Liver (tissue), 9 donors: Measurements from ENCODE around the gene DAAM1. TPM values are rescaled to one million over a fixed set of nuclear protein-coding genes. Genes with fewer than 3 reads are reported as not detected.

ENCODE experiments used
- DNase-seq: peaks from one replicate; pipeline ENCODE4 v3.0.0-alpha.2; 2017; ENCODE audit warnings: low spot score
- H3K27ac ChIP-seq, 2 donors: one replicate each; pipeline ENCODE4 v1.7.0; 2013; ENCODE audit warnings: inconsistent platforms in 2 of 2, low read length in 2 of 2, control low read depth in 1 of 2, low read depth in 1 of 2, mild to moderate bottlenecking in 1 of 2
- H3K27me3 ChIP-seq, 4 donors: one replicate each; pipeline versions ENCODE4 v1.6.1 to v1.7.0; 2013; ENCODE audit warnings: low read length in 3 of 4, inconsistent platforms in 1 of 4, mild to moderate bottlenecking in 1 of 4, moderate library complexity in 1 of 4; ENCODE audit not compliant: control insufficient read depth in 4 of 4, insufficient read depth in 4 of 4
- H3K36me3 ChIP-seq, 4 donors: one replicate each; pipeline versions ENCODE4 v1.6.1 to v1.7.0; 2013; ENCODE audit warnings: low read length in 3 of 4, mild to moderate bottlenecking in 3 of 4, low read depth in 1 of 4, moderate library complexity in 1 of 4; ENCODE audit not compliant: control insufficient read depth in 4 of 4, insufficient read depth in 3 of 4
- H3K4me1 ChIP-seq, 4 donors: one replicate each; pipeline versions ENCODE4 v1.6.1 to v1.7.0; 2013; ENCODE audit warnings: low read length in 3 of 4, mild to moderate bottlenecking in 3 of 4, moderate library complexity in 1 of 4; ENCODE audit not compliant: control insufficient read depth in 4 of 4, insufficient read depth in 4 of 4
- H3K4me3 ChIP-seq, 3 donors: one replicate each; pipeline versions ENCODE4 v1.6.1 to v1.7.0; 2013; ENCODE audit warnings: low read length in 3 of 3, control low read depth in 1 of 3, low read depth in 1 of 3, mild to moderate bottlenecking in 1 of 3
- H3K9ac ChIP-seq, 2 donors: one replicate each; pipeline ENCODE4 v1.7.0; 2013; ENCODE audit warnings: low read length in 2 of 2, mild to moderate bottlenecking in 2 of 2, moderate library complexity in 2 of 2, control low read depth in 1 of 2, low read depth in 1 of 2
- H3K9me3 ChIP-seq, 4 donors: one replicate each; pipeline versions ENCODE4 v1.6.1 to v1.7.0; 2013; ENCODE audit warnings: low read length in 3 of 4; ENCODE audit not compliant: control insufficient read depth in 4 of 4
- EGR1 ChIP-seq, 2 donors: IDR thresholded peaks; 2 replicates each; pipeline ENCODE4 v1.6.1; 2016 to 2018; ENCODE audit warnings: antibody characterized with exemption in 2 of 2, low read depth in 2 of 2
- FOXA1 ChIP-seq: IDR thresholded peaks from 2 replicates; pipeline ENCODE4 v1.6.1; 2016; ENCODE audit warnings: antibody characterized with exemption
- FOXA2 ChIP-seq: IDR thresholded peaks from 2 replicates; pipeline ENCODE4 v1.6.1; 2016; ENCODE audit warnings: antibody characterized with exemption
- GABPA ChIP-seq, 2 donors: IDR thresholded peaks in 1 of 2; conservative IDR thresholded peaks in 1 of 2; 2 replicates each; pipeline ENCODE4 v1.6.1; 2016; ENCODE audit warnings: antibody characterized with exemption in 2 of 2, mild to moderate bottlenecking in 1 of 2, moderate library complexity in 1 of 2
- HNF4A ChIP-seq, 2 donors: conservative IDR thresholded peaks; 2 replicates each; pipeline ENCODE4 v1.6.1; 2016; ENCODE audit warnings: antibody characterized with exemption in 2 of 2, mild to moderate bottlenecking in 2 of 2
- HNF4G ChIP-seq: IDR thresholded peaks from 2 replicates; pipeline ENCODE4 v1.6.1; 2016; ENCODE audit warnings: antibody characterized with exemption
- JUND ChIP-seq, 2 donors: IDR thresholded peaks; 2 replicates each; pipeline ENCODE4 v1.6.1; 2016; ENCODE audit warnings: antibody characterized with exemption in 2 of 2
- NR2F2 ChIP-seq: IDR thresholded peaks from 2 replicates; pipeline ENCODE4 v1.6.1; 2016; ENCODE audit warnings: antibody characterized with exemption
- RAD21 ChIP-seq, 2 donors: IDR thresholded peaks; 2 replicates each; pipeline ENCODE4 v1.6.1; 2016; ENCODE audit warnings: antibody characterized with exemption in 2 of 2, mild to moderate bottlenecking in 2 of 2
- RXRA ChIP-seq, 2 donors: IDR thresholded peaks; 2 replicates each; pipeline ENCODE4 v1.6.1; 2017 to 2018; ENCODE audit warnings: antibody characterized with exemption in 2 of 2, mild to moderate bottlenecking in 1 of 2
- SP1 ChIP-seq: IDR thresholded peaks from 2 replicates; pipeline ENCODE4 v1.6.1; 2018; ENCODE audit warnings: antibody characterized with exemption, mild to moderate bottlenecking
- TAF1 ChIP-seq: conservative IDR thresholded peaks from 2 replicates; pipeline ENCODE4 v1.6.1; 2016; ENCODE audit warnings: antibody characterized with exemption, mild to moderate bottlenecking
- YY1 ChIP-seq: IDR thresholded peaks from 2 replicates; pipeline ENCODE4 v1.6.1; 2016; ENCODE audit warnings: antibody characterized with exemption, mild to moderate bottlenecking
- whole genome bisulfite sequencing: extraction: QIAGEN DNeasy Blood & Tissue Kit; methylation state at CpG from one replicate; pipeline ENCODE4 v1.1.7; 2013; 5-methylcytosine and 5-hydroxymethylcytosine counted together
- polyA plus RNA-seq, 2 donors: library from polyadenylated mRNA; stranded (reverse) in 1 of 2; unstranded in 1 of 2; fragments of 200-250 nt in 1 of 2; fragments of >200 nt in 1 of 2; fragmentation: Nextera tagmentation in 1 of 2; extraction: Ambion mirVana in 1 of 2; gene quantifications; one replicate each; pipeline versions ENCODE4 v1.2.1 to v1.2.3, GENCODE V29; 2013 to 2015
- total RNA-seq, 2 donors: library from RNA; depleted of rRNA; stranded (reverse); fragments of >200 nt; gene quantifications; one replicate each; pipeline ENCODE4 v1.2.3, GENCODE V29; 2014
- TF ChIP-seq, protein P1 (sequence below): IDR thresholded peaks from 2 replicates; pipeline ENCODE4 v1.6.1; 2016; ENCODE audit warnings: antibody characterized with exemption, mild to moderate bottlenecking
- TF ChIP-seq, protein P2 (sequence below): IDR thresholded peaks from 2 replicates; pipeline ENCODE4 v1.6.1; 2016; ENCODE audit warnings: antibody characterized with exemption
- TF ChIP-seq, protein P3 (sequence below): IDR thresholded peaks from 2 replicates; pipeline ENCODE4 v1.6.1; 2016; ENCODE audit warnings: antibody characterized with exemption
- TF ChIP-seq, protein P4 (sequence below): fragments of 150-350 bp; IDR thresholded peaks from 2 replicates; pipeline ENCODE4 v1.5.1; 2017; ENCODE audit warnings: improper control_type of control experiment, low read depth, low read length; ENCODE audit not compliant: missing input control
- TF ChIP-seq, protein P5 (sequence below): IDR thresholded peaks from 2 replicates; pipeline ENCODE4 v1.6.1; 2016; ENCODE audit warnings: antibody characterized with exemption
- donor health status: healthy.
- donor health status: healthy.
- donor health status: healthy.
- donor health status: healthy.
- donor health status: healthy.

The DAAM1 gene
- total and polyA plus RNA-seq, 4 donors, result 9.5 to 28.4 (median 18.5) TPM

DNA sequence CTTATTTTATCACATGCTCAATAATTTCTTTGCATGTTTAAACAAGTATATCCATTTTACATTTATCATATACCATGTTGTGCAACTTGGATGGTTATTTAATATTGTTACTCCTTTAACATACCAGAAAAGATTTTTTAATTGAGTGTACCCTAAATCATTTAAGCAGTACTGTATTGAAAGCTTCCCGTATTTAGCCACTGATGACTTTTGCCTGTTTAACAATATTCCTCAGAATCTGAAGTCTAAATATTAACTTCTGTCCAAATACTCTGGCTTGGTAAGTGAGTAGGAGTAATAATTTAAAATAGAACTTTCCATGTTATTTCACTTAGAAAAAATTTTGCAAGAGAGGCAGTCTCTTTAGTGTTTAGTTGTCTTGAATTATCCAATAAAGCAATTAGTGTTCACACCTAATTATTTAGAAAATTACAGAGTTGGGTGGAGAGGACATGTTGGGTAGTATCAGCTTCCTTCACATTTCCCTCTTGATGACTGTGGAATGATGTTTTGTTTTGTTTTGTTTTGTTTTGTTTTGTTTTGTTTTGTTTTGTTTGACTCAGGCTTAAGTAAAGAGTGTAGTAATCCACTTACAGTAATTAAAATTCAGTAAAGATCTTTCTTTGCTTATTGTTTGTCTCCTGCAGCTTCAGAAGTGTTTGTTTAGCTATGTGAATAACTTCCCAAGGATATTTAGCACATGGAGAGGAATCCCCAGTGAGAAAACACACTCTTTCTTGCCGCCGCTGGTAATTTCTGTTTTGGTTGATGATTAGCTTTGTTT, 59.5 kb downstream of the DAAM1 start:
- Histone ChIP-seq H3K4me1 (peaks cover 0 to 12% (median 3%) of the 10 kb centered on the region in 4 donors), H3K36me3 (no peaks in the 10 kb centered on the region), H3K9me3 (no peaks in the 10 kb centered on the region), H3K27me3 (no peaks in the 10 kb centered on the region), H3K4me3 (no peak overlapping the region), H3K9ac (no peak overlapping the region), H3K27ac (no peak overlapping the region)
- TF ChIP-seq FOXA1 (no peak), RAD21 (IDR thresholded peaks at IDR 0.05) (no peak), GABPA (IDR thresholded peaks at IDR 0.05 in 1 of 2, conservative IDR thresholded peaks at IDR 0.05 in 1 of 2) (no peak), SP1 (no peak)
- 59% methylated on average over 3 of the region's 3 CpGs for WGBS
- no peak for DNase-seq

DNA sequence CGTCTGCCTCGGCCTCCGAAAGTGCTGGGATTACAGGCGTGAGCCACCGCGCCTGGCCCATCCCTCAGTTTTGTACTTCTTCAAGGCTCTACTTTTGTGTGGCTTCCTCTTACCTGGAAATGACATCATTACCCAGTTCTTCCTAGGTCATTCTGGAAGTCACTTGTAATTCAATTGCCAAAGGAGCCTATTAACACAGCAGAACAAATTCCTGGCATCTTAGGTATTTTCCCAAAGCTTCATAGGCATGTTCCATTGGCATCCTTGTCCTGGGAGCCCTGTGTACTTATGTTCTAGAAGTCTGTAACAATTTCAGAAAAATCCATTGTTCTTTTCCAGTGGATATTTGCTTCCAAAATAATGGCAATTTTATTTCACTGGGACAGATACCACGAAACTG, 60.6 kb downstream of the DAAM1 start:
- TF ChIP-seq HNF4A (conservative IDR thresholded peaks at IDR 0.05) (no peak), YY1 (no peak), FOXA2 (no peak), HNF4G (no peak), EGR1 (IDR thresholded peaks at IDR 0.05; ENCODE audit: low read depth in 2 of 2) (no peak), FOXA1 (no peak), NR2F2 (no peak), GABPA (IDR thresholded peaks at IDR 0.05 in 1 of 2, conservative IDR thresholded peaks at IDR 0.05 in 1 of 2) (no peak), RAD21 (IDR thresholded peaks at IDR 0.05) (no peak), TAF1 (no peak), SP1 (no peak), JUND (IDR thresholded peaks at IDR 0.05) (no peak), RXRA (IDR thresholded peaks at IDR 0.05) (no peak)
- TF ChIP-seq, protein P1, sequence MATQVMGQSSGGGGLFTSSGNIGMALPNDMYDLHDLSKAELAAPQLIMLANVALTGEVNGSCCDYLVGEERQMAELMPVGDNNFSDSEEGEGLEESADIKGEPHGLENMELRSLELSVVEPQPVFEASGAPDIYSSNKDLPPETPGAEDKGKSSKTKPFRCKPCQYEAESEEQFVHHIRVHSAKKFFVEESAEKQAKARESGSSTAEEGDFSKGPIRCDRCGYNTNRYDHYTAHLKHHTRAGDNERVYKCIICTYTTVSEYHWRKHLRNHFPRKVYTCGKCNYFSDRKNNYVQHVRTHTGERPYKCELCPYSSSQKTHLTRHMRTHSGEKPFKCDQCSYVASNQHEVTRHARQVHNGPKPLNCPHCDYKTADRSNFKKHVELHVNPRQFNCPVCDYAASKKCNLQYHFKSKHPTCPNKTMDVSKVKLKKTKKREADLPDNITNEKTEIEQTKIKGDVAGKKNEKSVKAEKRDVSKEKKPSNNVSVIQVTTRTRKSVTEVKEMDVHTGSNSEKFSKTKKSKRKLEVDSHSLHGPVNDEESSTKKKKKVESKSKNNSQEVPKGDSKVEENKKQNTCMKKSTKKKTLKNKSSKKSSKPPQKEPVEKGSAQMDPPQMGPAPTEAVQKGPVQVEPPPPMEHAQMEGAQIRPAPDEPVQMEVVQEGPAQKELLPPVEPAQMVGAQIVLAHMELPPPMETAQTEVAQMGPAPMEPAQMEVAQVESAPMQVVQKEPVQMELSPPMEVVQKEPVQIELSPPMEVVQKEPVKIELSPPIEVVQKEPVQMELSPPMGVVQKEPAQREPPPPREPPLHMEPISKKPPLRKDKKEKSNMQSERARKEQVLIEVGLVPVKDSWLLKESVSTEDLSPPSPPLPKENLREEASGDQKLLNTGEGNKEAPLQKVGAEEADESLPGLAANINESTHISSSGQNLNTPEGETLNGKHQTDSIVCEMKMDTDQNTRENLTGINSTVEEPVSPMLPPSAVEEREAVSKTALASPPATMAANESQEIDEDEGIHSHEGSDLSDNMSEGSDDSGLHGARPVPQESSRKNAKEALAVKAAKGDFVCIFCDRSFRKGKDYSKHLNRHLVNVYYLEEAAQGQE, result no peak
- TF ChIP-seq, protein P2, sequence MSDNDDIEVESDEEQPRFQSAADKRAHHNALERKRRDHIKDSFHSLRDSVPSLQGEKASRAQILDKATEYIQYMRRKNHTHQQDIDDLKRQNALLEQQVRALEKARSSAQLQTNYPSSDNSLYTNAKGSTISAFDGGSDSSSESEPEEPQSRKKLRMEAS, result no peak
- TF ChIP-seq, protein P3, sequence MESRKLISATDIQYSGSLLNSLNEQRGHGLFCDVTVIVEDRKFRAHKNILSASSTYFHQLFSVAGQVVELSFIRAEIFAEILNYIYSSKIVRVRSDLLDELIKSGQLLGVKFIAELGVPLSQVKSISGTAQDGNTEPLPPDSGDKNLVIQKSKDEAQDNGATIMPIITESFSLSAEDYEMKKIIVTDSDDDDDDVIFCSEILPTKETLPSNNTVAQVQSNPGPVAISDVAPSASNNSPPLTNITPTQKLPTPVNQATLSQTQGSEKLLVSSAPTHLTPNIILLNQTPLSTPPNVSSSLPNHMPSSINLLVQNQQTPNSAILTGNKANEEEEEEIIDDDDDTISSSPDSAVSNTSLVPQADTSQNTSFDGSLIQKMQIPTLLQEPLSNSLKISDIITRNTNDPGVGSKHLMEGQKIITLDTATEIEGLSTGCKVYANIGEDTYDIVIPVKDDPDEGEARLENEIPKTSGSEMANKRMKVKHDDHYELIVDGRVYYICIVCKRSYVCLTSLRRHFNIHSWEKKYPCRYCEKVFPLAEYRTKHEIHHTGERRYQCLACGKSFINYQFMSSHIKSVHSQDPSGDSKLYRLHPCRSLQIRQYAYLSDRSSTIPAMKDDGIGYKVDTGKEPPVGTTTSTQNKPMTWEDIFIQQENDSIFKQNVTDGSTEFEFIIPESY, result no peak
- TF ChIP-seq, protein P4, sequence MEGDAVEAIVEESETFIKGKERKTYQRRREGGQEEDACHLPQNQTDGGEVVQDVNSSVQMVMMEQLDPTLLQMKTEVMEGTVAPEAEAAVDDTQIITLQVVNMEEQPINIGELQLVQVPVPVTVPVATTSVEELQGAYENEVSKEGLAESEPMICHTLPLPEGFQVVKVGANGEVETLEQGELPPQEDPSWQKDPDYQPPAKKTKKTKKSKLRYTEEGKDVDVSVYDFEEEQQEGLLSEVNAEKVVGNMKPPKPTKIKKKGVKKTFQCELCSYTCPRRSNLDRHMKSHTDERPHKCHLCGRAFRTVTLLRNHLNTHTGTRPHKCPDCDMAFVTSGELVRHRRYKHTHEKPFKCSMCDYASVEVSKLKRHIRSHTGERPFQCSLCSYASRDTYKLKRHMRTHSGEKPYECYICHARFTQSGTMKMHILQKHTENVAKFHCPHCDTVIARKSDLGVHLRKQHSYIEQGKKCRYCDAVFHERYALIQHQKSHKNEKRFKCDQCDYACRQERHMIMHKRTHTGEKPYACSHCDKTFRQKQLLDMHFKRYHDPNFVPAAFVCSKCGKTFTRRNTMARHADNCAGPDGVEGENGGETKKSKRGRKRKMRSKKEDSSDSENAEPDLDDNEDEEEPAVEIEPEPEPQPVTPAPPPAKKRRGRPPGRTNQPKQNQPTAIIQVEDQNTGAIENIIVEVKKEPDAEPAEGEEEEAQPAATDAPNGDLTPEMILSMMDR, result no peak
- TF ChIP-seq, protein P5, sequence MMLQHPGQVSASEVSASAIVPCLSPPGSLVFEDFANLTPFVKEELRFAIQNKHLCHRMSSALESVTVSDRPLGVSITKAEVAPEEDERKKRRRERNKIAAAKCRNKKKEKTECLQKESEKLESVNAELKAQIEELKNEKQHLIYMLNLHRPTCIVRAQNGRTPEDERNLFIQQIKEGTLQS, result no peak
- no peak overlapping the region for H3K4me3 ChIP-seq
- no peaks in the 10 kb centered on the region for H3K9me3 ChIP-seq
- no peaks in the 10 kb centered on the region for H3K27me3 ChIP-seq
- peaks cover 0 to 13% (median 3%) of the 10 kb centered on the region in 4 donors for H3K4me1 ChIP-seq
- no peak overlapping the region for H3K9ac ChIP-seq
- no peak for DNase-seq
- no peaks in the 10 kb centered on the region for H3K36me3 ChIP-seq
- no peak overlapping the region for H3K27ac ChIP-seq
- 93% methylated on average over 7 of the region's 7 CpGs for WGBS
